Measurements from ENCODE around the gene PCNX3.
"Not testable (repeated sequence)": the region's sequence is repeated elsewhere in the genome, so short reads cannot be mapped to it uniquely, and the experiment has no call there.

PCNX3 gene

DNA sequence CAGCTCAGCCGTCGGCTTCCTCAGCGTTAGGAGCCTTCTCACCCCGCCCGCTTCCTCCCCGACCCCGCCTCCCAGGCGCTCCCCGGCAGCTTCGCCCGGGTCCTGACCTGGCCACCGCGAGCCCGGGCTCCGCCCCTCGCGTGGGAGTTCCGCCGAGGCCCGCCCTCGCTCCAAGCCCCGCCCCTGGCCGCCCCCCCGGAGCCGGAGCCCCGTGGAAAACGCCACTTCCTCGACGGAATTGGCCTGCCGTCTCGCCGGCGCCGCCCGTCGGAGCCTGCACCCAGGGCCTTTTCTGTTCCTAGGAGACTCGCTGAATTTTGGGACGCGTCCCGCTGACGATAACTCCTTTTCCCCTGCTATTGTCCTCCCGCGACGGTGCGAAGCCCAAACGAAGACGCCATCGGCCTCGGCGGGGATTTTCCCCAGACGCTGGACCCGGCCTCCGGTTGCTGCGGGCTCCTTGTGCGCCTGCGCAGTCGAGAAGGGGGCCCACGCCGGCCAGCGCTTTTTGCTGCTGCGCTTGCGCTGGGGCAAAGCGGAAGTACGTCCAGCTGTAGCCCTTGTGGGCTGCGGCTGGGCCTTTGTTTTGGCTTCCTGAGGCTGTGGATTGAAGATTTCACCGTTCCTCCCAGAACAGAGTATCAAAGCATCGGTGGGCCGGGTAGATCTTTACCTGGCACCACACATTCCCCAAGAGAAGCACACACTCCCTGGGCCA lies 37.1 kb downstream of the PCNX3 start:
- peak overlapping the region; percentile 76 for H3K9ac ChIP-seq (ENCODE audit: low read depth, low read length)
- no peaks in the 10 kb centered on the region for H3K9me3 ChIP-seq (ENCODE audit: control insufficient read depth, insufficient read depth, low read length)
- peaks cover 11% of the 10 kb centered on the region for H3K4me1 ChIP-seq (ENCODE audit: insufficient read depth, low read length)
- peaks cover 7% of the 10 kb centered on the region; the same call in 1 of the 2 replicates for H3K36me3 ChIP-seq (ENCODE audit: insufficient read depth, low read length)

DNA sequence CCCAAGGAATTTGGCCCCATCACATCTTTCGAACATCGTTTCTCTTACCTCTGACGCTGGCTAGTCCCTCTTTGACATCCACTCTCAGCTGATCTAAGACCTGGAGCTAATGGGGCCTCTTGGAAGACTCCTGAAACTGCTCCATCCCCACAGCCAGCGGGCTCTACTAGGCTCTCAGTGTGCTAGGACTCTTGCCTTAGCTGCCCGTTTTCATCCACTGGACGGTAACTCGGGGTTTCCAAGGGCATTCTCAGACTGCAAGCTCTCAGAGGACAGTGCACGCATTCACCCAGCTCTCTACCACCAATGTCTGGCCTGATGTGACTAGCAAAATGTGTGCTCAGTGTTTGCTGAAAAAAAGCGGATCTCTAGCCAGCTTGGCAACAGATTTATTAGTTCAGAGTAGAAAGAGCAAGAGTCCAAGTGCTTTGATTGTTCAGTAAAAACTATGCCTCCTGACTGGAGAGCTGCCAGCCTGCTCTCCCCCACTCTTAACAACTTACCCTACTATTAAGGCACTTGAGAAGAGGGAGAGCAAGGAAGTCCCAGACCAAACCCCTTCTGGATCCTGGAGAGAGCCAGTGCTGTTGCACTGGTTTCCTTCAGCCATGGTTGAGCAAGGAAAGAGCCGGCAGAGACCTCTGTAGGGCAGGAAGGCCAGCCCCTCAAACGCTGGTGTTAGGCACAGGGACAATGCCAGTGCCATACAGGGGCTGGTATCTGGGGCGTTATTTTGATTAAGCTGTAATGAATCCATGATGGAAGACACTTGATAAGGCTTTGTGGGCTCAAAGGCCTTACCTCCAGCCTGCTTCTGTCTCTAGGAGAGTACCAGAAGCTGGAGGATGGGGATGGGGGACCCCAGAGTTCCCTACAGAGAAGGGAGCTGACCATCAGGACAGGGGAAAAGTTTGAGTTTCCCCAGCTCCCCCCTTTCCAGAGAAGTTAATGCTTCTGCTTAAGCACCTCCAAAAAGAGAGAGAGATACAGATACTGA lies 38.0 kb downstream of the PCNX3 start:
- Histone ChIP-seq H3K4me1 (ENCODE audit: insufficient read depth, low read length) (peaks cover 11% of the 10 kb centered on the region), H3K9ac (ENCODE audit: low read depth, low read length) (peak overlapping the region; percentile 76), H3K36me3 (ENCODE audit: insufficient read depth, low read length) (peaks cover 16% of the 10 kb centered on the region; the same call in 1 of the 2 replicates), H3K9me3 (ENCODE audit: control insufficient read depth, insufficient read depth, low read length) (no peaks in the 10 kb centered on the region)

DNA sequence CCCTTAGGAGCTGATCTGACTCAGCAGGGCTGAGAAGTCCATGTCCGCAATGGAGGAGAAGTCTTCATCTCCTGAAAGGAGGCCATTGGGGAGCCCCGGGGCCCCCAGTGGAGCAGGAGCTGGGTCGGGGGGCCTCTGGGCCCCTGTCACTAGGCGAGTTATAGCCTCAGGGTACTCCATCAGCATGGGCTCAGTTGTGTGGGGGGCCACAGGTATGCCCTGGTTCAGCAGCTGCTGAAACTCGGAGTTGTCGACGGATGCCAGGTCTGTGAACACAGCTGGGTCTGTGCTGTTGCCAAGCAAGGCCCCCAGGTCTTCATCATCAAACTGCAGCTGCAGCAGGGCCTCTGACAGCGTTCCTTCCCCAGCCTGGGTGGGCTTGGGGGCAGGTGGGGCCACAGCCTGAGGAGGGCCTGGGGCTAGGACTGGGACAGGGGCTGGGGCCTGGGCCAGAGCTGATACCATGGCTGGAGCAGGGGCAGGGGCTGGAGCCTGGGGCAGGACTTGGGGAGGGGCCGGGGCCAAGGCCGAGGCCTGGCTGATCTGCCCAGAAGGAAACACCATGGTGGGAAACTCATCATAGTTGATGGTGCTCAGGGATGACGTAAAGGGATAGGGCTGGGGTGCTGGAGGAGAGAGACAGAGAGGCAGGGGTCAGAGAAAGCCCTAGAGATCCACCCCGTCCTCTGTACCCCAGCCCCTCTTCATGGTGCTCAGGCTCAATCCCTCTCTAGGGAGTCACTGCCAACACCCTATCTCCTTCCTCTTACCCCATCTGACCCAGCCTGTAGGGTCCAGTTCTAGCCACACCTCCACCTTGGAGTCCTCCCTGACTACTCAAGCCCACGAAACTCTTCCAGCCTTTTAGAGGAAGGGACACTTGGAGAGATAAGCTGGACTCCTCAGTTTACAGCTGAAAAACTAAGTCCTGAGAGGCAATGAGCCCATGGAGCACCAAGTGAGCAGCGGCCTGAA lies 39.1 kb downstream of the PCNX3 start:
- H3K9ac ChIP-seq (ENCODE audit: low read depth, low read length), result no peak overlapping the region
- H3K4me1 ChIP-seq (ENCODE audit: insufficient read depth, low read length), result peaks cover 11% of the 10 kb centered on the region
- H3K9me3 ChIP-seq (ENCODE audit: control insufficient read depth, insufficient read depth, low read length), result no peaks in the 10 kb centered on the region
- peaks cover 22% of the 10 kb centered on the region for H3K36me3 ChIP-seq (ENCODE audit: insufficient read depth, low read length)

DNA sequence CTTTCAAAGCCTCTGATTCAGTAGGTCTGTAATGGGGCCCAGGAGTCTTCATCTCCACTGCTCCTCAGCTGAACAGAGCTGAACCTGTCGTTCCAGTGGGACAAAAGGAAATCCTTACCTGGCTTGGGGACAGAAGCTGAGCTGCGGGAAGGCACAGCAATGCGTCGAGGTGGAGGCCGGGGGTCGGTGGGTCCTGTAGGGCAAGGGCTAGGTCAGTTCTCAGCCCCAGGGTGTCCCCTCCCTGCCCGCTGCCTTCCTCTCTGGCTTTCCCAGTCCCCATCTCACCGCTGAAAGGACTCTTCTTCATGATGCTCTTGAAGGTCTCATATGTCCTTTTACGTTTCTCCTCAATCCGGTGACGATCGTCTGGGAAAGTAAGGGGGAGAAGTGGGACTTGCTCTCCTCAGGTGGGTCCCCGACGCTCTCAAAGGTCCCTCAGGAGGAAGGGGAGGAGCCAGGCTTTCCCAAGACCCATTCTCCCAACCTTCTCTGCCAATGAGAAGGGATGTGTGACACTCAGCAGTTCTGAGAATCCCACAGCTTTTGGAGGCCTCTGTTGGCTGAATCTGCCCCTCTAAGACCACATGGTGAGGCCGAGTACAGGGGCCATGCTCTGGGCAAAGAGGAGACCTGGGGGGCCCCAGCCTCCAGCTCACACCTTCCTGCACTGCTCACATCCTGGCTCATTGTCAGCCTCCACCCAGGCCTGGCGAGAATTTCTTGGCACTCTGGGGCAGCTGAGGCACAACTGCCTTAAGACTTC lies 40.2 kb downstream of the PCNX3 start:
- Histone ChIP-seq H3K36me3 (ENCODE audit: insufficient read depth, low read length) (peaks cover 22% of the 10 kb centered on the region), H3K9me3 (ENCODE audit: control insufficient read depth, insufficient read depth, low read length) (no peaks in the 10 kb centered on the region), H3K4me1 (ENCODE audit: insufficient read depth, low read length) (peaks cover 11% of the 10 kb centered on the region), H3K9ac (ENCODE audit: low read depth, low read length) (no peak overlapping the region)

DNA sequence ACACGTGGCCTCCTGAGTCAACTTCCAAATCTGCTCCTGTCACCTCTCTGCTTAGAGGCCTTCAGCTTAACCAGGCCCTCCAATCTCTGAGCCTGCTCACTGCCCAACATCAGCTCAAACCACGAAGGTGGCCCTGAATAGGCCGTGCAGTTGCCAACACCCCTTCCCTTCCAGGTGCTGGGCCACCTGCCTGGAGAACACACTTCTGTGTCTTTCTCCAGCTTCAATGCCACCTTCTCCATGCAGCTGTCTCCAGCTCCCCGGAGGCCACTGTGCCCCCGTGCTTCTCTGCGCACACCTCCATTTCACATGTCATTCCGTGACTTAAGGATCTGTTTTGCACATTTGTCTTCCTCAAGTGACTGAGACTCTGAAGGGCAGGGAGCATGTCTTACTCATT lies 41.9 kb downstream of the PCNX3 start:
- no peaks in the 10 kb centered on the region for H3K9me3 ChIP-seq (ENCODE audit: control insufficient read depth, insufficient read depth, low read length)
- H3K36me3 ChIP-seq (ENCODE audit: insufficient read depth, low read length), result peaks cover 27% of the 10 kb centered on the region
- peaks cover 7% of the 10 kb centered on the region for H3K4me1 ChIP-seq (ENCODE audit: insufficient read depth, low read length)
- no peak overlapping the region for H3K9ac ChIP-seq (ENCODE audit: low read depth, low read length)

DNA sequence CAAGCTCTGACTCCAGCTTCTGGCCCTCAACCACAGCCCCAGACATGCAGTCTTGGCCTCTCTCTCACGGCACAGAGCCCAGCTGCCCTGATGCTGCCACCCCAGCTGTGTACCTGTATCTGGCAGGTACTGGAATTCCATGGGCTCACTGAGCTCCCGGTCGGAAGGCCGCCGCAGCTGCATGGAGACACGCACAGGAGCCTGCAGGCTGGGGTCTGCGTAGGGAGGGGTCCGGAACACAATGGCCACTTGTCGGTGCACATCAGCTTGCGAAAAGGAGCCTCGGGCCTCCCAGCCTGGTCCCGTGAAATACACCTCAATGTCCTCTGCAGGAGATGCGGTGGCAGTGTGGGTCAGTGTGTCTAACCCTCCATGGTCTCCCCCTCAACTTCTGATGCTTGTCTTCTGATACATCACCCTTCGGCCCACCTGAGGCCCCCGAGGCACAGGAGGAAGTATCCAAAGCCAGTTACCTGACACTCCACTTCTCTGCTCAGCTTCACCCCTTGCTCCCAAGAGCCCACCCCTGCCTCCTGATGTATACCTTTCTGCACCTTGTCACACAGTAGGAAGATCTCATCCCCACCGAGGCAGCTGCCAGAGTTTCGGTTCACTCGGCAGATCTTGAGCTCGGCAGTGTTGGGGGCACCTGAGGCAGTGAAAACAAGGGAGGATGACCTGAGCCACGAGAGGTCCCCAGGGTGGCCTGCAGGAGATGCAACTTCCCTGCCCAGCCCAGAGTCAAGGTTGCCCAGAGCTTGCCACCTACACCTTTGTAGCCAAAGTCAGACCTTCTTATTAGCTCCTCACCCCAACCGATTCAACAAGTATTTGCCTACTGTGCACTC lies 42.8 kb downstream of the PCNX3 start:
- Histone ChIP-seq H3K4me1 (ENCODE audit: insufficient read depth, low read length) (peaks cover 4% of the 10 kb centered on the region), H3K9me3 (ENCODE audit: control insufficient read depth, insufficient read depth, low read length) (no peaks in the 10 kb centered on the region), H3K9ac (ENCODE audit: low read depth, low read length) (no peak overlapping the region), H3K36me3 (ENCODE audit: insufficient read depth, low read length) (peaks cover 27% of the 10 kb centered on the region)

DNA sequence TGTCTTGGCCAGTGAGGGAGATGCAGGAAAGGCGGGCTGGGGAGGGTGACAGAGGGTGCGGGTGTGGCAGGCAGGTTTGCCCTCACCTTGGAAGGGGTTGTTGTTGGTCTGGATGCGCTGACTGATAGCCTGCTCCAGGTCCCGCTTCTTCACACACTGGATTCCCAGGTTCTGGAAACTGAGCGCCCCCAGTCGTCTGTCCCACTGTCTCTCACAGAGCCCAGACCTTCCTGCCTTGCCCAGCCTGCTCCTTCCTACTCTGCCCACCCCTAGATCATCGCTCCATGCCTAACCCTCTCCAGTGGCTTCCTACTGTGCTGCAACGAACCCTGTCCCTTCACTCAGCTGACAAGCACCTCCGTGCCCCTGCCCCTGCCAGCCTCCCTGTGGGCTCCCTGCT lies 44.5 kb downstream of the PCNX3 start:
- Histone ChIP-seq H3K36me3 (ENCODE audit: insufficient read depth, low read length) (peaks cover 27% of the 10 kb centered on the region), H3K9ac (ENCODE audit: low read depth, low read length) (no peak overlapping the region), H3K9me3 (ENCODE audit: control insufficient read depth, insufficient read depth, low read length) (no peaks in the 10 kb centered on the region), H3K4me1 (ENCODE audit: insufficient read depth, low read length) (no peaks in the 10 kb centered on the region)

DNA sequence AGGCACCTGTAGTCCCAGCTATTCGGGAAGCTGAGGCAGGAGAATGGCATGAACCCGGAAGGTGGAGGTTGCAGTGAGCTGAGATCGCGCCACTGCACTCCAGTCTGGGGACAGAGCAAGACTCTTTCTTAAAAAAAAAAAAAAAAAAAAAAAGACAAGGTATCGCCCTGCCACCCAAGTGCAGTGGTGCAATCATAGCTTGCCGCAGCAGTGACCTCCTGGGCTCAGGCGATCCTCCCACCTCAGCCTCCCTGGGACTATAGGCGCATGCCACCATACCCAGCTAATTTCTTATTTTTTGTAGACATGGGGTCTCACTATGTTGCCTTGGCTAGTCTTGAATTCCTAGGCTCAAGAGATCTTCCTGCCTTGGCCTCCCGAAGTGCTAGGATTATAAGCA lies 45.3 kb downstream of the PCNX3 start:
- H3K9me3 ChIP-seq (ENCODE audit: control insufficient read depth, insufficient read depth, low read length); H3K4me1 ChIP-seq (ENCODE audit: insufficient read depth, low read length); H3K9ac ChIP-seq (ENCODE audit: low read depth, low read length): not testable (repeated sequence)
- H3K36me3 ChIP-seq (ENCODE audit: insufficient read depth, low read length), result peaks cover 27% of the 10 kb centered on the region

DNA sequence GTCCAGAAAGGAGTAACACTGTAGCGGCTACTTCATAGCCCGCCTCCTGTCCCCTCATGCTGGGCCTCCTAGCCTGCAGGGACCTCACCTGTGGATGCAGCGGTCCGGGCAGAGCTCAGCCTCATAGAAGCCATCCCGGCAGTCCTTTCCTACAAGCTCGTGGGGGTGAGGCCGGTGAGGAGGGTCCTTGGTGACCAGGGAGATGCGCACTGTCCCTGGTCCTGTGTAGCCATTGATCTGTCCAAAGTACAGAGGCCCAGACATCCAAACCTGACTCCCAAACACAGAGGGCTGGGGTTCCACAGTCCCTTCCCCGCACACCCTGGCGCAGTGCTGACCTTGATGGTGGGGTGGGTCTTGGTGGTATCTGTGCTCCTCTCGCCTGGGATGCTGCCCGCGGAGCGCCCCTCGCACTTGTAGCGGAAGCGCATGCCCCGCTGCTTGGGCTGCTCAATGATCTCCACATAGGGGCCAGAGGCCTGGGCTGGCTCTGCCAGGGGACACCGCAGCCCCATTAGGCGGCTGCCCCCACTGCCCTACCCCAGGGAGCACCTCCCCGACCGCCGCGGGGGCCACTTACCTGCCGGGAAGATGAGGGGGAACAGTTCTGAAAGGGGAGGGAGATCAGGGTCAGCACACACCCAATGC lies 46.1 kb downstream of the PCNX3 start:
- no peaks in the 10 kb centered on the region for H3K9me3 ChIP-seq (ENCODE audit: control insufficient read depth, insufficient read depth, low read length)
- no peaks in the 10 kb centered on the region for H3K4me1 ChIP-seq (ENCODE audit: insufficient read depth, low read length)
- H3K9ac ChIP-seq (ENCODE audit: low read depth, low read length), result peak overlapping the region; percentile 88
- peaks cover 27% of the 10 kb centered on the region for H3K36me3 ChIP-seq (ENCODE audit: insufficient read depth, low read length)

DNA sequence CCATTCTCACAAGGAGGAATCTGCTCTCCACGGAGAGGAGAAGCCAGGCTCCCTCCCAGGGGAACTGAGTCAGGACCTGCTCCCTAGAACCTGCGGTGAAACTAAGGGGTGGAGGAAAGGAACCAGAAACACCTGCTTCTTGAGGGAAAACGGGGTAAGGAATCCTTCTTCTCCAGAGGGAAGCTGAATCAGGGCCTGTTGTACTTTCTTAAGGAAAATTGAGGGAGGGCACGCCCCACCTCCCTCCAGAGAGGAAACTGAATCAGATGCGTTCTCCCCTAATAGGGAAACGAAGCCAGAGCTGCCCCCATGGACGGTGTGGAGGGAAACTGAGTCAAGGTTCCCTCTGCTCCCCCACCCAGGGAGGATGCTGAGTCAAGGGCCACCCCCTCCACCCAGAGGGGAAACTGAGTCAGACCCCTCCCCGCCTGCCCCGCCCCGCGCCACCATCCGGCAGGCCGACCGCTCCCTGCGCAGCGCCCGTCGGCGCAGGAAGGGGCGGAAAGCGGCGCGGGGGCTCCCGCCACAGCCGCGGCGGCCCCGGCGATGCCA lies 46.7 kb downstream of the PCNX3 start:
- Histone ChIP-seq H3K4me1 (ENCODE audit: insufficient read depth, low read length) (no peaks in the 10 kb centered on the region), H3K9me3 (ENCODE audit: control insufficient read depth, insufficient read depth, low read length) (no peaks in the 10 kb centered on the region), H3K36me3 (ENCODE audit: insufficient read depth, low read length) (peaks cover 23% of the 10 kb centered on the region), H3K9ac (ENCODE audit: low read depth, low read length) (peak overlapping the region; percentile 88)

DNA sequence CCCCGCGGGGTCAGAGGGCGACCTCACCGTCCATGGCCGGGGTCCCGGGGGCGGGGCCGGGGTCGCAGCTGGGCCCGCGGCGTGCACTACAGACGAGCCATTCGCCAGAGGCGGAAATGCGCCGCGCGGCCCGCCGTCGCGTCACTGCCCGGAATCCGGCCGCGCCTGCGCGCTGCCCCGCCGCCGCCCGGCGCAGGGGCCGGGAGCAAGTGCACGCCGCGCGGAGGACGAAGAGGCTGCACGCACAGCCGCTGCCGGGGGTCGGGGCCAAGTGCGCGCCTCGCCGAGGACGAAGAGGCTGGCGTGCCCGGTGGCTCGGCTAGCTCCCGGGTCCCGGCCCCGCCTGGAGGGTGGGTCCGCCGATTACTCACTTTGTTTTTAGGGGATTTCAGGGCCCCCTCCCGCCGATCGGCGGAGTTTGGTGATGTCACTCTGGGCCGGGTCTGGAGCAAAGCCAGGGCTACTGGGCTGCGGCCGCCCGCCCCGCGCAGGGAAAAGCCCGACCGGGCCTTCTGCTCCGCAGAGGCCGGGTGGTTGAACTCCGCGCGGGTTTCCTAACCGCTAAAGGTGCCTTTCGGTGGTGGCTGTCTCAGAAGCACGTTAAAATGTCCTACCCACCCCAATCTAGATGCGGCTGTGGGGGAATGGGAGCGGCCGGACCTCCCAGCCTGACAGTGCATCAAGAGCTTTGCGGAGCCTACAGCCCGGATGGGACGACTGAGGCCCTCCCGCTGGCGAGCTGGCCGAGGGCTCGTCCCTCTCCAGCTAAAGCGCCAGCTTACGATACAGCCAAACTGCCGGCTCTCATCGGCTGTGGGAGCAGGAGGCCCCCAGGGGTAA lies 47.4 kb downstream of the PCNX3 start, which contains the start of gene RELA:
TSS of gene RELA (minus strand) at position 118 of the 840 bp plus-strand sequence. CDS start at position 34, 84 bp downstream.
- peaks cover 16% of the 10 kb centered on the region for H3K36me3 ChIP-seq (ENCODE audit: insufficient read depth, low read length)
- H3K9me3 ChIP-seq (ENCODE audit: control insufficient read depth, insufficient read depth, low read length), result no peaks in the 10 kb centered on the region
- no peaks in the 10 kb centered on the region for H3K4me1 ChIP-seq (ENCODE audit: insufficient read depth, low read length)
- peak within 1 kb of the TSS; percentile 88 for H3K9ac ChIP-seq (ENCODE audit: low read depth, low read length)
